ENCODE measurements around the gene FRS2.
A peak's percentile ranks its signal among the peaks of the same experiment; 100 is the strongest.

FRS2 gene

DNA sequence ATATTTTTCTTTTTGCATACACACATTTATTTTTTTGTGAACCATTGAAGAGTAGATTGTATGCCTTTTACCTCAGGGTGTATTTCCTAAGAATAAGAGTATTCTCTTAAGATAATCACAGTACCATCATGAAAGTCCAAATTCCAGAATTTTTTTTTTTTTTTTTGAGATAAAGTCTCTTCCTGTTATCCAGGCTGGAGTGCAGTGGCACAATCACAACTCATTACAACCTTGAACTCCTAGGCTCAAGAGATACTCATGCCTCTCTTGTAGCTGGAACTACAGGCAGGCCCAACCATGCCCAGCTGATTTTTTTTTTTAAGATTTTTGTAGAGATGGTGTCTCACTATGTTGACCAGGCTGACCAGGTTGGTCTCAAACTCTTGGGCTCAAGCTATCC is 10.9 kb downstream of the FRS2 start:
- TF ChIP-seq, protein P1, sequence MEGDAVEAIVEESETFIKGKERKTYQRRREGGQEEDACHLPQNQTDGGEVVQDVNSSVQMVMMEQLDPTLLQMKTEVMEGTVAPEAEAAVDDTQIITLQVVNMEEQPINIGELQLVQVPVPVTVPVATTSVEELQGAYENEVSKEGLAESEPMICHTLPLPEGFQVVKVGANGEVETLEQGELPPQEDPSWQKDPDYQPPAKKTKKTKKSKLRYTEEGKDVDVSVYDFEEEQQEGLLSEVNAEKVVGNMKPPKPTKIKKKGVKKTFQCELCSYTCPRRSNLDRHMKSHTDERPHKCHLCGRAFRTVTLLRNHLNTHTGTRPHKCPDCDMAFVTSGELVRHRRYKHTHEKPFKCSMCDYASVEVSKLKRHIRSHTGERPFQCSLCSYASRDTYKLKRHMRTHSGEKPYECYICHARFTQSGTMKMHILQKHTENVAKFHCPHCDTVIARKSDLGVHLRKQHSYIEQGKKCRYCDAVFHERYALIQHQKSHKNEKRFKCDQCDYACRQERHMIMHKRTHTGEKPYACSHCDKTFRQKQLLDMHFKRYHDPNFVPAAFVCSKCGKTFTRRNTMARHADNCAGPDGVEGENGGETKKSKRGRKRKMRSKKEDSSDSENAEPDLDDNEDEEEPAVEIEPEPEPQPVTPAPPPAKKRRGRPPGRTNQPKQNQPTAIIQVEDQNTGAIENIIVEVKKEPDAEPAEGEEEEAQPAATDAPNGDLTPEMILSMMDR (IDR thresholded peaks at IDR 0.05): no peak
- Mint-ChIP-seq H3K4me1 (peaks cover 6% of the 10 kb centered on the region), H3K27ac (no peak overlapping the region)

GRCh38 chr12:69483700-69484099 is 13.5 kb downstream of the FRS2 start:
- no peaks in the 10 kb centered on the region for H3K27me3 Mint-ChIP-seq (ENCODE audit: low read depth, poor library complexity)
- DNase-seq: no peak
- H3K27ac Mint-ChIP-seq: no peak overlapping the region
- no peak overlapping the region for H3K4me3 Mint-ChIP-seq
- H3K4me1 Mint-ChIP-seq: no peaks in the 10 kb centered on the region
- peaks cover 65% of the 10 kb centered on the region for H3K9me3 Mint-ChIP-seq
- TF ChIP-seq, protein P1 (IDR thresholded peaks at IDR 0.05): no peak
- peaks cover 92% of the 10 kb centered on the region for H3K36me3 Mint-ChIP-seq (ENCODE audit: low read depth)

More for the DNA sequence above, 10.9 kb downstream of the FRS2 start:
- H3K9me3 Mint-ChIP-seq: peaks cover 40% of the 10 kb centered on the region
- peaks cover 68% of the 10 kb centered on the region for H3K36me3 Mint-ChIP-seq (ENCODE audit: low read depth)
- no peak overlapping the region for H3K4me3 Mint-ChIP-seq
- no peak for DNase-seq
- no peaks in the 10 kb centered on the region for H3K27me3 Mint-ChIP-seq (ENCODE audit: low read depth, poor library complexity)

- no peak for DNase-seq
- H3K27me3 Mint-ChIP-seq (ENCODE audit: low read depth, poor library complexity): no peaks in the 10 kb centered on the region
- no peak overlapping the region for H3K4me3 Mint-ChIP-seq
- no peaks in the 10 kb centered on the region for H3K4me1 Mint-ChIP-seq
- TF ChIP-seq, protein P1 (IDR thresholded peaks at IDR 0.05): no peak
- H3K9me3 Mint-ChIP-seq: peaks cover 71% of the 10 kb centered on the region
- no peak overlapping the region for H3K27ac Mint-ChIP-seq
- peaks cover 92% of the 10 kb centered on the region for H3K36me3 Mint-ChIP-seq (ENCODE audit: low read depth)
These were observed 14.2 kb downstream of the FRS2 start for GRCh38 chr12:69484428-69484827.

GRCh38 chr12:69490920-69491643 is 20.9 kb downstream of the FRS2 start:
- no peak for DNase-seq
- H3K9me3 Mint-ChIP-seq: peaks cover 46% of the 10 kb centered on the region
- H3K36me3 Mint-ChIP-seq (ENCODE audit: low read depth): peaks cover 88% of the 10 kb centered on the region
- H3K27me3 Mint-ChIP-seq (ENCODE audit: low read depth, poor library complexity): no peaks in the 10 kb centered on the region
- H3K27ac Mint-ChIP-seq: peak overlapping the region; percentile 51
- H3K4me3 Mint-ChIP-seq: no peak overlapping the region
- H3K4me1 Mint-ChIP-seq: peaks cover 5% of the 10 kb centered on the region
- TF ChIP-seq, protein P1 (IDR thresholded peaks at IDR 0.05): no peak

DNA sequence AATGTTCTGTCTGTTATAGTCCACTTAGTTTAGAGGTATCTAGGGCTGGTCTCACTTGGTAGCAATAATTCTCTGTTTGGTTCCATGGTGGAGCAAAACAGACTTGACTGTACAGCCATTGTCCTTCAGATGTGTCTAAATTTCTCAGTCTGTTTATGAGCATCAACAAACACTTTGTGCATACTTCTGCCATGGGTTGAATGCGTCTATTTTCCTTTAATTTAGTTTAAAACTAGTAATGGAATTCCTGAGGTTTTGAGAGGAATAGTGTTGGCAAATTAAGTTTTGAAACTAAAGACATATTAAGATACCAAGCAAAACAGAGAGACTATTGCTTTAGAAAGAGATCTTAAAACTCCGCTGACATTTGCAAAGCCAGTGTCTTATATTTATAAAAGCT is 22.6 kb downstream of the FRS2 start:
- Mint-ChIP-seq H3K9me3 (peaks cover 41% of the 10 kb centered on the region), H3K27ac (no peak overlapping the region), H3K4me1 (peaks cover 5% of the 10 kb centered on the region), H3K27me3 (ENCODE audit: low read depth, poor library complexity) (no peaks in the 10 kb centered on the region), H3K4me3 (no peak overlapping the region), H3K36me3 (ENCODE audit: low read depth) (peaks cover 84% of the 10 kb centered on the region)
- TF ChIP-seq, protein P1 (IDR thresholded peaks at IDR 0.05): no peak
- DNase-seq: no peak

- DNase-seq: no peak
- Mint-ChIP-seq H3K36me3 (ENCODE audit: low read depth) (peaks cover 66% of the 10 kb centered on the region), H3K27ac (no peak overlapping the region), H3K27me3 (ENCODE audit: low read depth, poor library complexity) (no peaks in the 10 kb centered on the region), H3K9me3 (peaks cover 23% of the 10 kb centered on the region), H3K4me1 (peaks cover 18% of the 10 kb centered on the region), H3K4me3 (no peak overlapping the region)
- TF ChIP-seq, protein P1 (IDR thresholded peaks at IDR 0.05): no peak
These were observed 24.9 kb downstream of the FRS2 start for GRCh38 chr12:69495071-69495470.
